Measurements from ENCODE around the gene ADI1.
A peak's percentile ranks its signal among the peaks of the same experiment; 100 is the strongest.
"Not testable (repeated sequence)": the region's sequence is repeated elsewhere in the genome, so short reads cannot be mapped to it uniquely, and the experiment has no call there.

Gene ADI1

DNA sequence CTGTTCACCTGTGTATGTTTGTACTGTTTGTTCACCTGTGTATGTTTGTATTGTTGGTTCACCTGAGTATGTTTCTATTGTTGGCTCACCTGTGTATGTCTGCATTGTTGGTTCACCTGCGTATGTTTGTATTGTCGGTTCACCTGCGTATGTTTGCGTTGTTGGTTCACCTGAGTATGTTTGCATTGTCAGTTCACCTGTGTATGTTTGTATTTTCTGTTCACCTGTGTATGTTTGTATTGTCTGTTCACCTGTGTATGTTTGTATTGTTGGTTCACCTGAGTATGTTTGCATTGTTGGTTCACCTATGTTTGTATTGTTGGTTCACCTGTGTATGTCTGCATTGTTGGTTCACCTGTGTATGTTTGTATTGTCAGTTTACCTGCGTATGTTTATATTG lies 14.6 kb downstream of the ADI1 start:
- no peaks in the 10 kb centered on the region for H3K27me3 ChIP-seq
- H3K9me3 ChIP-seq (replicated peaks in 1 of 11), result peaks cover 0 to 5% (median 3%) of the 10 kb centered on the region in 11 experiments; a peak in 9 of 22 replicates
- H3K36me3 ChIP-seq, result peaks cover 57 to 88% (median 68%) of the 10 kb centered on the region in 11 experiments
- H3K4me2 ChIP-seq, result no peak overlapping the region
- TF ChIP-seq Cebpa-rat (IDR thresholded peaks at IDR 0.05), result no peak
- H4K20me1 ChIP-seq, result peaks cover 0 to 34% (median 10%) of the 10 kb centered on the region in 11 experiments; a peak in 7 of 22 replicates
- peaks cover 0 to 9% (median 0%) of the 10 kb centered on the region in 10 experiments; a peak in 2 of 20 replicates for H3K4me1 ChIP-seq
- no peak overlapping the region for H3K9ac ChIP-seq
- H3K27ac ChIP-seq, result no peak overlapping the region
- H3K4me3 ChIP-seq, result no peak overlapping the region

DNA sequence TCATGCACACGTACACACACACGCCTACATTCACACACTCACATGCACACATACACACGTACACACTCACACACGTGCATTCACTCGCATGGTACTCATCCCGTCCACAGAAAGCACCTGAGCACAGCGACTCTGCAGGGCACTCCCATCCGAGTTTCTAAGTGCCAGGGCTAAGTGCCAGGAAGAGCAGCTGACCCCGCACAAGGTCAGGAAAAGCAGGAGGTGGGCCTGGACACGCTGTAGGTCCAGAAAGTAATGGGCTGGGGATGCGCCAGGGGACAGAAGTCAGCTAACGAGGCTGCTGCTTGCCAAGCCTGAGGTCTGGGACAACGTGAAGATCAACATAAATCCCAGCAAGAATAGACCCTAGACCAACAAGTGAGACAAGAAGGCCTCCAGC lies 15.8 kb downstream of the ADI1 start:
- Histone ChIP-seq H3K4me3 (no peak overlapping the region), H3K9ac (no peak overlapping the region), H3K36me3 (peaks cover 61 to 95% (median 76%) of the 10 kb centered on the region in 11 experiments), H3K4me2 (no peak overlapping the region), H3K9me3 (replicated peaks in 1 of 11) (peaks cover 0 to 2% (median 0%) of the 10 kb centered on the region in 11 experiments; a peak in 4 of 22 replicates), H3K27me3 (no peaks in the 10 kb centered on the region), H3K27ac (no peak overlapping the region), H4K20me1 (peaks cover 0 to 34% (median 10%) of the 10 kb centered on the region in 11 experiments; a peak in 7 of 22 replicates), H3K4me1 (peaks cover 0 to 9% (median 0%) of the 10 kb centered on the region in 10 experiments; a peak in 2 of 20 replicates)
- no peak for TF ChIP-seq Cebpa-rat (IDR thresholded peaks at IDR 0.05)

DNA sequence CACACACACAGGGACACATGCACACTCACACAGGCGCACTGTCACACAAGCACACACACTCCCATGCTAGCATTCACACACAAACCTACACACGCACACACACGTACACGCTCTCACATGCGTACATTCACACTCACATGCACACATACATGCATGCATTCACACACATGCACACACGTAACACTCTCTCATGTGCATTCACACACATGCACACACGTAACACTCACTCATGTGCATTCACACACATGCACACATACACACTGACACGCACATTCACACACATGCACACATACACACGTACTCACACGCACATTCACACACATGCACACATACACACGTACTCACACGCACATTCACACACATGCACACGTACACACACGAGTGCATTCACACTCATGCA lies 16.3 kb downstream of the ADI1 start:
- TF ChIP-seq Cebpa-rat (IDR thresholded peaks at IDR 0.05), result no peak
- peaks cover 0 to 9% (median 0%) of the 10 kb centered on the region in 10 experiments; a peak in 2 of 20 replicates for H3K4me1 ChIP-seq
- H3K27ac ChIP-seq, result no peak overlapping the region
- H3K36me3 ChIP-seq, result peaks cover 62 to 96% (median 78%) of the 10 kb centered on the region in 11 experiments
- peaks cover 0 to 34% (median 10%) of the 10 kb centered on the region in 11 experiments; a peak in 7 of 22 replicates for H4K20me1 ChIP-seq
- H3K4me3 ChIP-seq, result no peak overlapping the region
- H3K9ac ChIP-seq, result no peak overlapping the region
- no peaks in the 10 kb centered on the region for H3K9me3 ChIP-seq (replicated peaks in 1 of 11)
- no peak overlapping the region for H3K4me2 ChIP-seq
- no peaks in the 10 kb centered on the region for H3K27me3 ChIP-seq

DNA sequence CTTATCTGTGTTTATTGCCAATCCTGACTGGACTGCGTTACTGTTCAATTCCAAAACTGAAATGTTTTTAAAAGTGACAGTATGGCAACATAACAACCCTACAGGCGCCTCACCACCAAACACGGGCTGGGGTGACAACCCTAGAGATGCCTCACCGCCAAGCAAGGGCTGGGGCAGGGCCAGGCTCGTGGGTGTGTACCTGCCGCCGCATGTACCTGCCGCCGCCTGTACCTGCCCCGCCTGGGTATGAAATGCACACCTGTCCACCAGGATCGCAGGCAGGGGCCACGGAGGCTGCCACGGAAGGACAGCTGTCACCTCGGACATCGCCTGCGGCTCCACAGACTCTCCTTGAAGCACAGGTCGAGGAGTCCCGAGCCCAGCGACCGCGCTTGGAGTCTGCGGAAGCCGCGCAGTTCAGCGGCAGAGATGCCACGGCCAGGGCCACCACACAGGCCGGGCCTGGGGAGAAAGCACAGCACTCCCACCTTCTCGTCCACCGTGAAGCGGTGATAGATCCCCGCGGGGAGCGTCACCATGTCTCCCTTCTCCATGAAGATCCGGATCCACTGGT lies 18.9 kb downstream of the ADI1 start:
- no peak for TF ChIP-seq Cebpa-rat (IDR thresholded peaks at IDR 0.05)
- Histone ChIP-seq H3K9me3 (replicated peaks in 1 of 11) (no peaks in the 10 kb centered on the region), H3K36me3 (peaks cover 66 to 96% (median 82%) of the 10 kb centered on the region in 11 experiments), H4K20me1 (peaks cover 0 to 34% (median 8%) of the 10 kb centered on the region in 11 experiments; a peak in 7 of 22 replicates), H3K4me3 (no peak overlapping the region), H3K4me1 (no peaks in the 10 kb centered on the region), H3K27ac (no peak overlapping the region), H3K27me3 (no peaks in the 10 kb centered on the region), H3K9ac (no peak overlapping the region), H3K4me2 (no peak overlapping the region)

DNA sequence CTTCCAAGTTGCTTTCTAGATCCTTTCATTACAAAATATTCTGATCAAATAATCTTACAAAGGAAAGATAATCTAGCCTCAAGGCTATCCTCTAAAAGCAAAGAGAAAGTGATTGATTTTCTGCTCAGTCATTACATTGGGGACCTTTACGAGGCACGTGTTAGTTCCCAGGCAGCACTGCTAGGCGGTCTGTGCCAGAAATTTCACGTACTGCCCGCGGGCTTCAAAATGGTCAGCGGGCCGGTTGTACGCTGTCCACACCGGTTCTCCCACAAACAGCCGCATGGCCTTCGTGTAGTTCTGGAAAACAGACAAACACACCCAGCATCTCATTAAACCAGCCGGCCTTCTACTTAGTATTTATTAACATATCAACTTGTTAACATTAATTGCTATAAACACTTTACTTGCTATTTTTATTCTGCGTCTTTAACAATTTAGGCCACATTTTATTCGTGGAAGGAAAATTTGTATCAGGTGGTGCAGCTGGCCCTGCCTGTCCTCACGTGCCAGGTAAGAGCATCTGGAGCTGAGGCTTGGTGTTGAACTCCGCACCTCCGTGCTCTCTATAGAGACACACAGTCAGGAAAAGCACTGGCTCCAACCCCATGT lies 20.4 kb downstream of the ADI1 start:
- Histone ChIP-seq H3K4me3 (no peak overlapping the region), H3K27me3 (no peaks in the 10 kb centered on the region), H3K27ac (no peak overlapping the region), H3K9ac (no peak overlapping the region), H4K20me1 (peaks cover 0 to 33% (median 8%) of the 10 kb centered on the region in 11 experiments; a peak in 7 of 22 replicates), H3K4me2 (no peak overlapping the region), H3K4me1 (no peaks in the 10 kb centered on the region), H3K36me3 (peaks cover 56 to 86% (median 71%) of the 10 kb centered on the region in 11 experiments), H3K9me3 (replicated peaks in 1 of 11) (no peaks in the 10 kb centered on the region)
- TF ChIP-seq Cebpa-rat (IDR thresholded peaks at IDR 0.05), result no peak

DNA sequence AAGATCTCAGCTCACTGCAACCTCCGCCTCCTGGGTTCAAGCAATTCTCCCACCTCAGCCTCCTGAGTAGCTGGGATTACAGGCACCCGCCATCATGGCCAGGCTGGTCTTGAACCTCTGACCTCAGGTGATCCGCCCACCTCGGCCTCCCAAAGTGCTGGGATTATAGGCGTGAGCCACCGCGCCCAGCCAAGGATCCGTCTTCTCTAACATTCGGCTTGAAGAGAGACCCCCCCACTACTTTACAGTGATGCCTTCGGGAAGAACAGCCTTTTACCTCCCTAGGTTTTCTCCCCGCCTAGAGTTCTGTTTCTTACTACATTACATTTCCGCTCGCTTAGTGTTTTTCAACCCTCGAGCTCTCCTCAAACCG lies 22.6 kb downstream of the ADI1 start:
- H3K9me3 ChIP-seq (replicated peaks in 1 of 11); H3K9ac ChIP-seq; H3K4me1 ChIP-seq; H3K27me3 ChIP-seq; H3K27ac ChIP-seq; H3K4me3 ChIP-seq; H3K4me2 ChIP-seq: not testable (repeated sequence)
- peaks cover 50 to 69% (median 63%) of the 10 kb centered on the region in 11 experiments for H3K36me3 ChIP-seq
- H4K20me1 ChIP-seq, result peaks cover 0 to 28% (median 0%) of the 10 kb centered on the region in 11 experiments; a peak in 5 of 22 replicates

- no peaks in the 10 kb centered on the region for H3K9me3 ChIP-seq (replicated peaks in 1 of 11)
- H3K27ac ChIP-seq, result no peak overlapping the region
- H4K20me1 ChIP-seq, result peaks cover 0 to 25% (median 0%) of the 10 kb centered on the region in 11 experiments; a peak in 4 of 22 replicates
- H3K36me3 ChIP-seq, result peaks cover 38 to 55% (median 49%) of the 10 kb centered on the region in 11 experiments
- no peak overlapping the region for H3K9ac ChIP-seq
- TF ChIP-seq Cebpa-rat (IDR thresholded peaks at IDR 0.05), result no peak
- no peak overlapping the region for H3K4me3 ChIP-seq
- no peak overlapping the region for H3K4me2 ChIP-seq
- H3K4me1 ChIP-seq, result peaks cover 17 to 22% (median 19%) of the 10 kb centered on the region in 10 experiments
- H3K27me3 ChIP-seq, result no peaks in the 10 kb centered on the region
Observed at GRCh38 chr2:3494984-3495666, 24.2 kb downstream of the ADI1 start.

DNA sequence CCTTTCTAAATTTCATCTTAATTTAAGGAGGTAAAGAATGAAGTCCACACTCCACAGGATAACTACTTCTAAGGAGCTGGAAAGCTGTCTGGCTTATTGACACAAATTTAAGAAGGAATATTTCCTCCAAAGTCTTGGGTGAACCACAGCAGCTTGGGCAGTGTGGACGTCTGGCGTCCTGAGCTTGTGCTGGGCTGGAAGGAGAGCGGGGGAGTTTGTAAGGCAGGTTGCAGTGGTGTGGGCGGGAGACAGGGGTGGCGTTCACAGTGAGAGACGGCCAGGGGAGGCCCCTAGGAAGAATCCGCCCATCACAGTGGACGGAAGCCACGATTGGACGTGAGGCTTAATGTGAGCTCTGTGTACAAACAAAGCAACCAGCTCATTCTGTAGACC lies 25.7 kb downstream of the ADI1 start:
- Histone ChIP-seq H3K4me1 (peaks cover 18 to 37% (median 34%) of the 10 kb centered on the region in 10 experiments), H3K4me2 (no peak overlapping the region), H3K9ac (no peak overlapping the region), H3K27me3 (no peaks in the 10 kb centered on the region), H3K9me3 (replicated peaks in 1 of 11) (no peaks in the 10 kb centered on the region), H4K20me1 (peaks cover 0 to 33% (median 0%) of the 10 kb centered on the region in 11 experiments; a peak in 4 of 22 replicates), H3K36me3 (peaks cover 23 to 40% (median 34%) of the 10 kb centered on the region in 11 experiments), H3K27ac (no peak overlapping the region), H3K4me3 (no peak overlapping the region)
- no peak for TF ChIP-seq Cebpa-rat (IDR thresholded peaks at IDR 0.05)

GRCh38 chr2:3492951-3493614 lies 26.2 kb downstream of the ADI1 start:
- no peaks in the 10 kb centered on the region for H3K9me3 ChIP-seq (replicated peaks in 1 of 11)
- H3K4me3 ChIP-seq, result no peak overlapping the region
- peaks cover 18 to 42% (median 39%) of the 10 kb centered on the region in 10 experiments for H3K4me1 ChIP-seq
- peaks cover 18 to 34% (median 28%) of the 10 kb centered on the region in 11 experiments for H3K36me3 ChIP-seq
- TF ChIP-seq Cebpa-rat (IDR thresholded peaks at IDR 0.05), result peak in 4 of 11 experiments; percentile 23 to 38 (median 32); a peak in 5 of 22 replicates
- H3K27ac ChIP-seq, result no peak overlapping the region
- H3K9ac ChIP-seq, result no peak overlapping the region
- H3K27me3 ChIP-seq, result no peaks in the 10 kb centered on the region
- H4K20me1 ChIP-seq, result peaks cover 0 to 35% (median 0%) of the 10 kb centered on the region in 11 experiments; a peak in 5 of 22 replicates
- H3K4me2 ChIP-seq, result no peak overlapping the region

DNA sequence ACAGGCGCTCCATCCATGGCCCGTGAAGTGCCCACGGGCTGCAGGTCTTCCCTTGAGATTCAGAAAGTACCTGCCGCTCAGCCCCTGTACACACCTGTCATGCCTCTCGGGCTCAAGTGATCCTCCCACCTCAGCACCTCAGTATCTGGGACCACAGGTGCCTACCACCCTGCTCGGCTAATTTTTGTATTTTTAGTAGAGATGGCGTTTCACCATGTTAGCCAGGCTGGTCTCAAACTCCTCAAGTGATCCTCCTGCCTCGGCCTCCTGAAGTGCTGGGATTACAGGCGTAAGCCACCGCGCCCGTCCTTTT lies 26.9 kb downstream of the ADI1 start:
- H3K9me3 ChIP-seq (replicated peaks in 1 of 11); H3K27me3 ChIP-seq; H3K4me2 ChIP-seq; H3K27ac ChIP-seq; H3K9ac ChIP-seq; H3K4me3 ChIP-seq: not testable (repeated sequence)
- peaks cover 0 to 41% (median 0%) of the 10 kb centered on the region in 11 experiments; a peak in 6 of 22 replicates for H4K20me1 ChIP-seq
- peaks cover 18 to 49% (median 45%) of the 10 kb centered on the region in 10 experiments for H3K4me1 ChIP-seq
- peaks cover 11 to 28% (median 22%) of the 10 kb centered on the region in 11 experiments for H3K36me3 ChIP-seq

All from BLaER1 treated with 17β-estradiol and CSF1 and Interleukin-3, amounts not matched to agents 10 nM and 100 nM (cell line).